ENCODE data around the gene PLEK. TPM values are rescaled to one million over a fixed set of nuclear protein-coding genes. Genes with fewer than 3 reads are reported as not detected.

PLEK gene
- total RNA-seq, 4 donors from 2014 or later, result 3.0 to 5.2 (median 4.6) TPM; not detected in 1

GRCh38 chr2:68330691-68331090, 34.4 kb upstream of the PLEK start:
- Histone ChIP-seq H3K9me3 (no peaks in the 10 kb centered on the region), H3K36me3 (no peaks in the 10 kb centered on the region), H3K4me3 (no peak overlapping the region), H3K27me3 (peaks cover 5% of the 10 kb centered on the region), H3K27ac (no peak overlapping the region), H3K4me1 (no peaks in the 10 kb centered on the region)
- intact Hi-C loops (cut with DNase I; ENCODE audit: low total_unique reads) (no loop called here), in situ Hi-C loops (cut with MboI; ENCODE audit: low pct_ligation_motif_present in 1 of 4, low pct_unique_long_range_greater_than_20kb in 1 of 4, low sequenced_read_pairs in 3 of 4) (no loop called here)
- TF ChIP-seq EP300 (IDR thresholded peaks at IDR 0.05; ENCODE audit: low read depth), result no peak
- WGBS, 2 donors (ENCODE audit: low coverage in 1 of 2), result 77% methylated on average over 2 of the region's 2 CpGs; no CpG with 5 or more reads in 1 of the 2 donors
- no peak for DNase-seq

GRCh38 chr2:68333009-68333408, 32.1 kb upstream of the PLEK start:
- intact Hi-C loops (cut with DNase I; ENCODE audit: low total_unique reads), result no loop called here
- Histone ChIP-seq H3K4me3 (no peak overlapping the region), H3K4me1 (no peaks in the 10 kb centered on the region), H3K36me3 (no peaks in the 10 kb centered on the region), H3K27me3 (peaks cover 3% of the 10 kb centered on the region), H3K9me3 (no peaks in the 10 kb centered on the region), H3K27ac (no peak overlapping the region)
- TF ChIP-seq POLR2AphosphoS5 (IDR thresholded peaks at IDR 0.05), result no peak
- no peak for DNase-seq
- in situ Hi-C loops (cut with MboI; ENCODE audit: low pct_ligation_motif_present in 1 of 4, low pct_unique_long_range_greater_than_20kb in 1 of 4, low sequenced_read_pairs in 3 of 4), result no loop called here
- WGBS, 2 donors (ENCODE audit: low coverage in 1 of 2), result 79 to 89% methylated on average over 6 to 8 of the region's 8 CpGs

DNA sequence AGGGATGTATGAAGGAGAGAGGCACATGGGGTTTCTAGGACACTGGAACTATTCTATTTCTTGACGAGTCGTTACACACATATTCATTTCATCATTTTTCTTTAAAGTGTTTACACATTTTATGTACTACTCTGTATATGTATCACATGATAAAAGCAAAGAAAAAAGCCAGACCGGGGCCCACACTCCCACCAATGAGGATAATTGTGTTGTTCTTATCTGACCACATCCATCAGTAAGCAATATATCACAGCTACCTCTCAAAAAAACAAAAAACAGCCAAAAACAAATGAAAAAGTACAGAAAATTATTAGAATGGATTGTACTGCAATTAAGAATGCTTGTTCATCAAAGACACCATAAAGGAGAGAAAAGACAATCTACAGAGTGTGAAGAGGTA, 31.2 kb upstream of the PLEK start:
- Histone ChIP-seq H3K4me1 (no peaks in the 10 kb centered on the region), H3K36me3 (no peaks in the 10 kb centered on the region), H3K4me3 (no peak overlapping the region), H3K27me3 (peaks cover 3% of the 10 kb centered on the region), H3K27ac (no peak overlapping the region), H3K9me3 (no peaks in the 10 kb centered on the region)
- 66 to 79% methylated on average over 3 of the region's 3 CpGs for WGBS, 2 donors (ENCODE audit: low coverage in 1 of 2)
- TF ChIP-seq POLR2A (IDR thresholded peaks at IDR 0.05) (no peak), EP300 (IDR thresholded peaks at IDR 0.05; ENCODE audit: low read depth) (no peak), POLR2AphosphoS5 (IDR thresholded peaks at IDR 0.05) (no peak)
- TF ChIP-seq, protein P1, sequence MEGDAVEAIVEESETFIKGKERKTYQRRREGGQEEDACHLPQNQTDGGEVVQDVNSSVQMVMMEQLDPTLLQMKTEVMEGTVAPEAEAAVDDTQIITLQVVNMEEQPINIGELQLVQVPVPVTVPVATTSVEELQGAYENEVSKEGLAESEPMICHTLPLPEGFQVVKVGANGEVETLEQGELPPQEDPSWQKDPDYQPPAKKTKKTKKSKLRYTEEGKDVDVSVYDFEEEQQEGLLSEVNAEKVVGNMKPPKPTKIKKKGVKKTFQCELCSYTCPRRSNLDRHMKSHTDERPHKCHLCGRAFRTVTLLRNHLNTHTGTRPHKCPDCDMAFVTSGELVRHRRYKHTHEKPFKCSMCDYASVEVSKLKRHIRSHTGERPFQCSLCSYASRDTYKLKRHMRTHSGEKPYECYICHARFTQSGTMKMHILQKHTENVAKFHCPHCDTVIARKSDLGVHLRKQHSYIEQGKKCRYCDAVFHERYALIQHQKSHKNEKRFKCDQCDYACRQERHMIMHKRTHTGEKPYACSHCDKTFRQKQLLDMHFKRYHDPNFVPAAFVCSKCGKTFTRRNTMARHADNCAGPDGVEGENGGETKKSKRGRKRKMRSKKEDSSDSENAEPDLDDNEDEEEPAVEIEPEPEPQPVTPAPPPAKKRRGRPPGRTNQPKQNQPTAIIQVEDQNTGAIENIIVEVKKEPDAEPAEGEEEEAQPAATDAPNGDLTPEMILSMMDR (IDR thresholded peaks at IDR 0.05), result no peak
- DNase-seq, result no peak
- intact Hi-C loops (cut with DNase I; ENCODE audit: low total_unique reads) (no loop called here), in situ Hi-C loops (cut with MboI; ENCODE audit: low pct_ligation_motif_present in 1 of 4, low pct_unique_long_range_greater_than_20kb in 1 of 4, low sequenced_read_pairs in 3 of 4) (no loop called here)

- TF ChIP-seq EP300 (IDR thresholded peaks at IDR 0.05; ENCODE audit: low read depth) (no peak), POLR2AphosphoS5 (IDR thresholded peaks at IDR 0.05) (no peak), POLR2A (IDR thresholded peaks at IDR 0.05) (no peak)
- no peaks in the 10 kb centered on the region for H3K4me1 ChIP-seq
- no peaks in the 10 kb centered on the region for H3K36me3 ChIP-seq
- in situ Hi-C loops (cut with MboI; ENCODE audit: low pct_ligation_motif_present in 1 of 4, low pct_unique_long_range_greater_than_20kb in 1 of 4, low sequenced_read_pairs in 3 of 4) (no loop called here), intact Hi-C loops (cut with DNase I; ENCODE audit: low total_unique reads) (loop anchor here (5.0 kb wide), 1 partner anchor 1139 kb away; no protein-coding TSS in a partner anchor)
- WGBS, 2 donors (ENCODE audit: low coverage in 1 of 2), result 78 to 81% methylated on average over 1 of the region's 1 CpG
- H3K4me3 ChIP-seq, result no peak overlapping the region
- no peak overlapping the region for H3K27ac ChIP-seq
- no peak for DNase-seq
- H3K27me3 ChIP-seq, result peaks cover 3% of the 10 kb centered on the region
- no peaks in the 10 kb centered on the region for H3K9me3 ChIP-seq
These were observed 28.9 kb upstream of the PLEK start for GRCh38 chr2:68336192-68336591.

DNA sequence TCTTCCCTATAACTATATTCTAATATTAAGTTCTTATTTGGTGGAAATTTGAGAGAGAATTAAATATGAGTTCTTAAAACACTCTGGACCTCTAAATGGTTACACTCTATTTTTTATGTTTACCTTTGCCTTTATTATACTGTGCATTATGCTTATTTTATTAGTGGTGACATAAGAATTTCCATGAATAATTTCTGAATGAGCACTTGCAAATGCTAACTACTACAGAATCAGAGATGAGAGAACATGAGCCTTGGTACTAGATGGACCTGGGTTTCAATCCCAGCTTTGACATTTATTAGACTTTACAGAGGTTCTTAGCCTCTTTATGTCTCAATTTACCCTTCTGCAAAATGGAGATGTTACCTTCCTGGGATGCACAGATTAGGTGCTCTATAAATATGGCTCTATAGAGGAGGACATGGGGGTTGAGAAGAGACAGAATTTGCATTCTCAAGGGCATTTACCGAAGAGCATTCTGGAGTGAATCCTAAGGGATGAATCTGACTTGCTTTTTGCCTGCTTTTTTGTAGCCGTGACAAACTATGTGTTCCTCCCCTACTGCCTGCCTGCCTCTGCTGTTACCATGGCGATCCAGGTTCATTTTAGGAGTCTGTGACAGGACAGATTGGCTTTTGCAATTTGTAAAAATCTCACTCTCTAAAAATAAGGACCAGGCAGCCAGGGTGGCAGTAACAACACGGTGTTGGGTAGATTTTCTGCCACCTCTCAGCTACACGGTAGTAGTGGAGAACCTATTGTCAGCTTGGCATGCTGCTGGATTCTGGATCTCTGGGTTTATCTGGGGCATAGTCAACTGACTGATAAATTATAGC, 24.6 kb upstream of the PLEK start:
- in situ Hi-C loops (cut with MboI; ENCODE audit: low pct_ligation_motif_present in 1 of 4, low pct_unique_long_range_greater_than_20kb in 1 of 4, low sequenced_read_pairs in 3 of 4), result no loop called here
- intact Hi-C loops (cut with DNase I; ENCODE audit: low total_unique reads), result no loop called here
- Histone ChIP-seq H3K27ac (no peak overlapping the region), H3K27me3 (no peaks in the 10 kb centered on the region), H3K4me3 (no peak overlapping the region), H3K4me1 (no peaks in the 10 kb centered on the region), H3K36me3 (no peaks in the 10 kb centered on the region), H3K9me3 (no peaks in the 10 kb centered on the region)
- DNase-seq, result no peak
- 35 to 56% methylated on average over 2 to 5 of the region's 5 CpGs for WGBS, 2 donors (ENCODE audit: low coverage in 1 of 2)
- no peak for TF ChIP-seq POLR2A (IDR thresholded peaks at IDR 0.05)
- TF ChIP-seq, protein P1 (IDR thresholded peaks at IDR 0.05), result no peak
- no peak for TF ChIP-seq POLR2AphosphoS5 (IDR thresholded peaks at IDR 0.05)
- TF ChIP-seq EP300 (IDR thresholded peaks at IDR 0.05; ENCODE audit: low read depth), result no peak

Data from transverse colon (tissue), 4 donors.